ENCODE results near the gene EHMT1.

The EHMT1 gene

DNA sequence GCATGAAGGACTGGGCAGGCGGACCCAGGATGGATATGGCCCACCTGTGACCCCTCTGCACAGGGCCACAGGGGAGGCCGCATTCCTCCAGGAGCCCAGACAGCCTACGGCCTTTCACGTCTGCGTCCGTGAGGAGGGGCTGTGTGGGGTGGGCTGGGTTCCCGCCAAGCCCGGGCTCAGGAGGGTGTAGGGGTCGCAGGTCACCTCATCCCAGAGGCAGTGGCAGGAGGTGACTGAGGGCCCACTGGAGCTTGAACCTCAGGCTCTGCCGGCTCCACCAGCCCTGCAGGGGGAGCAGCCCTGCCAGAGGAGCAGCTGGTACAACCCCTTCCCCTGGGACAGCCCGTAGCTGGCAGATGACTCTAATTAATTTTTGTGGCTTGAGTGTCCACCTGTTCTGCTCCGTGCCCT lies 218.0 kb downstream of the EHMT1 start:
- TF ChIP-seq, protein P1, sequence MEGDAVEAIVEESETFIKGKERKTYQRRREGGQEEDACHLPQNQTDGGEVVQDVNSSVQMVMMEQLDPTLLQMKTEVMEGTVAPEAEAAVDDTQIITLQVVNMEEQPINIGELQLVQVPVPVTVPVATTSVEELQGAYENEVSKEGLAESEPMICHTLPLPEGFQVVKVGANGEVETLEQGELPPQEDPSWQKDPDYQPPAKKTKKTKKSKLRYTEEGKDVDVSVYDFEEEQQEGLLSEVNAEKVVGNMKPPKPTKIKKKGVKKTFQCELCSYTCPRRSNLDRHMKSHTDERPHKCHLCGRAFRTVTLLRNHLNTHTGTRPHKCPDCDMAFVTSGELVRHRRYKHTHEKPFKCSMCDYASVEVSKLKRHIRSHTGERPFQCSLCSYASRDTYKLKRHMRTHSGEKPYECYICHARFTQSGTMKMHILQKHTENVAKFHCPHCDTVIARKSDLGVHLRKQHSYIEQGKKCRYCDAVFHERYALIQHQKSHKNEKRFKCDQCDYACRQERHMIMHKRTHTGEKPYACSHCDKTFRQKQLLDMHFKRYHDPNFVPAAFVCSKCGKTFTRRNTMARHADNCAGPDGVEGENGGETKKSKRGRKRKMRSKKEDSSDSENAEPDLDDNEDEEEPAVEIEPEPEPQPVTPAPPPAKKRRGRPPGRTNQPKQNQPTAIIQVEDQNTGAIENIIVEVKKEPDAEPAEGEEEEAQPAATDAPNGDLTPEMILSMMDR (IDR thresholded peaks at IDR 0.05; ENCODE audit: low read depth, low read length) = peak; percentile 40
- Histone ChIP-seq H3K4me1 (no peaks in the 10 kb centered on the region), H3K36me3 (peaks cover 42% of the 10 kb centered on the region), H3K9me3 (no peaks in the 10 kb centered on the region), H3K4me3 (ENCODE audit: low read depth, low read length) (no peak overlapping the region), H3K27me3 (no peaks in the 10 kb centered on the region)
- peak; percentile 52 for DNase-seq

DNA sequence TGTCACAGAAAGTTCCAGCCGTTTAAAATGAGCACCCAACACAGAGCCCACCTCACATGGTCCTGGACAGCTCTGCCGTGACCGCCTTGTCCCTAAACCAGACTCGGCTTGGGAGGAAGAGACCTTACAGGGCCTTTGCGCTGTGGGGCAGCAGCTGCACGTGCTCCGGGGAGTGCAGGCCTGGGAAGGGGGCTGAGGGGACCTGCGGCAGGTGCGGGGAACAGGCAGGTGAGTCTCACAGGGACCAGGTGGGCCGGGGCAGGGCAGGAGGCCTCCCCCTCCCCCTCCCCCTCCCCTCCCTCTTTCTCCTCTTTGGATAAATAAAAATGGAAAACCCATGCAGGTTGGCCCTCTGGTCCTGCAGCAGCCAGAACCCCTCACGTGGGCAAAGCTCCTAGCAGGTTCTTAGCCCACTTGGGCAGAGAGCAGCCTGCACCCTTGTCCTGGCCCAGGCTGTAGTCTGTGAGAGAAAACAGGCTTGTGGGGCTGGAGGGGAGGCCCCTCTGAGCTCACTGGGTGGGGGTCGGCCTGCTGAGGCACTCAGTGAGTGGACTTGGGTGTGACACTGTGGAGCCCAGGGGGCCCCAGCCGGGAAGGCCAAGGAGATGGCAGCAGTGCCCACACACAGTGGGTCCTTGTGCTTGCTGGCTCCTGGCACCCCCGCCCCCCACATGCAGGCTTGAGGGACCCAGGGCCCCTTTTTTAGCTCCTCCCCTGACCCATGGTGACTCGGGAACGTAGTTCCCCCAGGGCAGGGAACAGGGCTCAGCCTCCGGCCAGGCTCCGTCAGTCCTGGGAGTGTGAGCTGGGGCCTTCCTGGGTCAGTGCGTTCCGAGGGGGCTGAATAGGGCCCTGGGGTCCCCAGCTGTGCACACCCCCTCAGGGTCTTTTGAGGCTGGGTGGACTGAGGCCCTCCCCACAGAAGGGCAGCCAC lies 218.8 kb downstream of the EHMT1 start:
- no peak for DNase-seq
- H3K4me3 ChIP-seq (ENCODE audit: low read depth, low read length) = no peak overlapping the region
- TF ChIP-seq, protein P1 (IDR thresholded peaks at IDR 0.05; ENCODE audit: low read depth, low read length) = no peak
- no peaks in the 10 kb centered on the region for H3K27me3 ChIP-seq
- H3K36me3 ChIP-seq = peaks cover 41% of the 10 kb centered on the region
- no peaks in the 10 kb centered on the region for H3K9me3 ChIP-seq
- H3K4me1 ChIP-seq = no peaks in the 10 kb centered on the region

DNA sequence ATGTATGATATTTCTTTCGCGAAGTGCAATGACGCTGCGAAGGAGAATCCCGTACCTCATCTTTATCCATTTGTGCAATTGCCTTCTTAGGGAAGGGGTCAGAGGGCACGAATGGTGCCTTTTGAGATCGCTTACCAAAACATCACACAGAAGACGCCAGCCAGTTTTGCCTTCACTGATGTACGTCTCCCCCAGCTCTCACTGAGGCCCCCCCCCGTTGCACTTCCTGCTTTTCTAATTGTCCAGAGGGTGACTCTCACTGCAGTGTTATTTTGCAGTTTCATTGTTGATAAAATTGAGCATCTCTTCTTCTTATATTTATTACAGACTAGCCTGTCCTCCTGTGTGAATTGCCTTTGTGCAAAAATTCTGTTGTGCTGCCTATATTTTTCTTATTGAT lies 219.8 kb downstream of the EHMT1 start:
- peaks cover 31% of the 10 kb centered on the region for H3K36me3 ChIP-seq
- TF ChIP-seq, protein P1 (IDR thresholded peaks at IDR 0.05; ENCODE audit: low read depth, low read length) = no peak
- H3K4me1 ChIP-seq = no peaks in the 10 kb centered on the region
- no peaks in the 10 kb centered on the region for H3K27me3 ChIP-seq
- no peak for DNase-seq
- no peaks in the 10 kb centered on the region for H3K9me3 ChIP-seq
- no peak overlapping the region for H3K4me3 ChIP-seq (ENCODE audit: low read depth, low read length)

DNA sequence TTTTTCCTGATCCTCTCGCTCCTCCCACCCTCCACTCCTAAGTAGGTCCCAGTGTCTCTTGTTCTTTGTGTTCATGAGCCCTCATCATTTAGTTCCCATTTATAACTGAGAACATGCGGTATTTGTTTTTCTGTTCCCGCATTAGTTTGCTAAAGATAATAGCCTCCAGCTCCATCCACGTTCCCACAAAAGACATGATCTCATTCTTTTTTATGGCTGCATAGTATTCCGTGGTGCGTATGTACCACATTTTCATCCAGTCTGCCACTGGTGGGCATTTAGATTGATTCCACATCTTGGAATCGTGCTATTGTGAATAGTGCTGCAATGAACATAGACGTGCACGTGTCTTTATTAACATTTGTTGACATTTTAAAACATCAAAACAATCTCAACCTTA lies 224.6 kb downstream of the EHMT1 start:
- DNase-seq = no peak
- no peaks in the 10 kb centered on the region for H3K4me1 ChIP-seq
- no peaks in the 10 kb centered on the region for H3K9me3 ChIP-seq
- no peaks in the 10 kb centered on the region for H3K36me3 ChIP-seq
- TF ChIP-seq, protein P1 (IDR thresholded peaks at IDR 0.05; ENCODE audit: low read depth, low read length) = no peak
- no peak overlapping the region for H3K4me3 ChIP-seq (ENCODE audit: low read depth, low read length)
- no peaks in the 10 kb centered on the region for H3K27me3 ChIP-seq

DNA sequence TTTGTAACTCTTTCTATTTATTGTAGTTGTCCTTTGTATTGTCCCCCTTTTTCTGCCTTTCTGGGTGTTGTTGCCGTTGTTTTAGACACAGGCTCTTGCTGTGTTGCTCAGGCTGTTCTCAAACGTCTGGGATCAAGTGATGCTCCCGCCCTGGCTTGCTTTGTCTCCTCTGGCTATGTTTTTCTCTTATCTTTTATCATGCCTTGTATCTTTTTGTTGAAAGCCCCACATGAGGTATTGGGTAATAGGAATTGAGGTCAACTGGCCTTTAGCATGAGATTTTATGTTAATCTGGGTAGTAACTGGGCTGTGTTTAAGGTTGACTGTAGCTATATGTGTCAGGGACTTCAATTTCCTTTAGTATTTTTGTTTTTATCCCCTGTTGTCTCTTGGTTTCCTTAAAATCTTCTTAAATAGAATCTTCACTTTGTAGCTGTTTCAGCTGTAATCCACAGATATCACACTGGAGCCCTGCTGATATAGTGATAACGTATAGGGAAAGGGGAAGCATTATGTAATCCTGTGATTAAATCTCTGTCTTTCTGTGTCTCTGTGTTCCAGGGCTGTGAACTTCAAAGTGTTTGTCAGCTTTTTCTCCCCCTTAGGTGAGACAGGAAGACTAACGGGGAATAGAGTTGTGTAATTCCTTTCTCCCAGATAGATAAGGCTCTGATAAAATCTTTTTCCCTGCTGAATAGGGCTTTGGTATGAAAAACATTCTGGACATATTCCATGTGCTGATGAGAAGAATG lies 232.9 kb downstream of the EHMT1 start:
- Histone ChIP-seq H3K36me3 (no peaks in the 10 kb centered on the region), H3K4me3 (ENCODE audit: low read depth, low read length) (no peak overlapping the region), H3K27me3 (no peaks in the 10 kb centered on the region), H3K9me3 (peaks cover 3% of the 10 kb centered on the region; the same call in 1 of the 2 replicates), H3K4me1 (no peaks in the 10 kb centered on the region)
- DNase-seq = no peak
- TF ChIP-seq, protein P1 (IDR thresholded peaks at IDR 0.05; ENCODE audit: low read depth, low read length) = no peak

Measured in BE2C (cell line).